HFFc6 (cell line): Measurements from ENCODE around the gene BBS10. TPM values are rescaled to one million over a fixed set of nuclear protein-coding genes. Genes with fewer than 3 reads are reported as not detected.
"Not testable (repeated sequence)": the region's sequence is repeated elsewhere in the genome, so short reads cannot be mapped to it uniquely, and the experiment has no call there.

Experiments used
- DNase-seq: peaks from one replicate; pipeline ENCODE4 v3.0.0-alpha.2; 2018
- H3K27ac Mint-ChIP-seq: 2 replicates; pipeline ENCODE4 v1.8.0; 2020; ENCODE audit warnings: mild to moderate bottlenecking, mixed read lengths
- H3K27me3 Mint-ChIP-seq: 2 replicates; pipeline ENCODE4 v1.8.0; 2021; ENCODE audit warnings: mild to moderate bottlenecking, moderate library complexity, mixed read lengths; ENCODE audit not compliant: insufficient read depth
- H3K36me3 Mint-ChIP-seq: 2 replicates; pipeline ENCODE4 v1.8.0; 2021; ENCODE audit warnings: low read depth, mixed read lengths
- H3K4me1 Mint-ChIP-seq: 2 replicates; pipeline ENCODE4 v1.8.0; 2020; ENCODE audit warnings: low read depth, mixed read lengths
- H3K4me3 Mint-ChIP-seq: 2 replicates; pipeline ENCODE4 v1.8.0; 2020; ENCODE audit warnings: mild to moderate bottlenecking, moderate library complexity, mixed read lengths
- H3K9me3 Mint-ChIP-seq: 2 replicates; pipeline ENCODE4 v1.8.0; 2020; ENCODE audit warnings: mild to moderate bottlenecking, mixed read lengths
- total RNA-seq, 6 experiments: library from RNA; stranded (reverse); fragmentation: NEBNext Ultra II Directional; extraction: Animal tissue kit (Norgen Biotek cat#: 25700); gene quantifications; 2 replicates in 1 of 6; 3 replicates in 5 of 6; pipeline ENCODE4 v1.2.3, GENCODE V29; 2021
- TF ChIP-seq, protein P1 (sequence below): fragments of 200-600 bp; sonication (generic); IDR thresholded peaks from 2 replicates; pipeline ENCODE4 v1.5.0; 2021; ENCODE audit warnings: antibody characterized with exemption, mild to moderate bottlenecking

BBS10 gene
- total RNA-seq, 6 experiments from 2014 or later: 10.0 to 11.8 (median 10.8) TPM

DNA sequence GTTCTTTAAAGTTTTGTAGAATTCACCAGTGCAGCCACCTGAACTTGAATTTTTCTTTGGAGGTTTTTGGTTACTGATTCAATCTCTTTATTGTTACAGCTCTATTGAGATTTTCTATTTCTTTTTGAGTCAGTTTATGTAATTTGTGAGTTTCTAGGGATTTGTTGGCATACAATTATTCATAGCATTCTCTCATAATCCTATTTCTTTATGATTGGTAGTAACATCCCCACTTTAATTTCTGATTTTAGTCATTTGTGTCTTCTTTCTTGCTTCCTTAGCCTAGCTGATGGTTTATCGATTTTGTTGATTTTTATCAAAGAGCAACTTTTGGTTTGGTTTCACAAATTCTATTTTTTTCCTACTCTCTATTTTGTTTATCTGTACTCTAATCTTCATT, 17.9 kb upstream of the BBS10 start:
- peaks cover 9% of the 10 kb centered on the region for H3K9me3 Mint-ChIP-seq
- TF ChIP-seq, protein P1, sequence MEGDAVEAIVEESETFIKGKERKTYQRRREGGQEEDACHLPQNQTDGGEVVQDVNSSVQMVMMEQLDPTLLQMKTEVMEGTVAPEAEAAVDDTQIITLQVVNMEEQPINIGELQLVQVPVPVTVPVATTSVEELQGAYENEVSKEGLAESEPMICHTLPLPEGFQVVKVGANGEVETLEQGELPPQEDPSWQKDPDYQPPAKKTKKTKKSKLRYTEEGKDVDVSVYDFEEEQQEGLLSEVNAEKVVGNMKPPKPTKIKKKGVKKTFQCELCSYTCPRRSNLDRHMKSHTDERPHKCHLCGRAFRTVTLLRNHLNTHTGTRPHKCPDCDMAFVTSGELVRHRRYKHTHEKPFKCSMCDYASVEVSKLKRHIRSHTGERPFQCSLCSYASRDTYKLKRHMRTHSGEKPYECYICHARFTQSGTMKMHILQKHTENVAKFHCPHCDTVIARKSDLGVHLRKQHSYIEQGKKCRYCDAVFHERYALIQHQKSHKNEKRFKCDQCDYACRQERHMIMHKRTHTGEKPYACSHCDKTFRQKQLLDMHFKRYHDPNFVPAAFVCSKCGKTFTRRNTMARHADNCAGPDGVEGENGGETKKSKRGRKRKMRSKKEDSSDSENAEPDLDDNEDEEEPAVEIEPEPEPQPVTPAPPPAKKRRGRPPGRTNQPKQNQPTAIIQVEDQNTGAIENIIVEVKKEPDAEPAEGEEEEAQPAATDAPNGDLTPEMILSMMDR: no peak
- no peaks in the 10 kb centered on the region for H3K4me1 Mint-ChIP-seq
- H3K4me3 Mint-ChIP-seq: no peak overlapping the region
- H3K36me3 Mint-ChIP-seq: peaks cover 66% of the 10 kb centered on the region
- H3K27ac Mint-ChIP-seq: no peak overlapping the region
- DNase-seq: no peak
- H3K27me3 Mint-ChIP-seq: no peaks in the 10 kb centered on the region

DNA sequence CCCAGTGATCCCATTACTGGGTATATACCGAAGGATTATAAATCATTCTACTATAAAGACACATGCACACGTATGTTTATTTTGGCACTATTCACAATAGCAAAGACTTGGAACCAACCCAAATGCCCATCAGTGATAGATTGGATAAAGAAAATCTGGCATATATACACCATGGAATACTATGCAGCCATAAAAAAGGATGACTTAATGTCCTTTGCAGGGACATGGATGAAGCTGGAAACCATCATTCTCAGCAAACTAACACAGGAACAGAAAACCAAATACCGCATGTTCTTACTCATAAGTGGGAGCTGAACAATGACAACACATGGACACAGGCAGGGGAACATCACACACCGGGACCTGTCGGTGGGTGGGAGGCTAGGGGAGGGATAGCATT, 15.9 kb upstream of the BBS10 start:
- not testable (repeated sequence) for H3K27me3 Mint-ChIP-seq, H3K4me3 Mint-ChIP-seq, H3K27ac Mint-ChIP-seq, DNase-seq, H3K4me1 Mint-ChIP-seq, H3K9me3 Mint-ChIP-seq
- H3K36me3 Mint-ChIP-seq: peaks cover 59% of the 10 kb centered on the region

DNA sequence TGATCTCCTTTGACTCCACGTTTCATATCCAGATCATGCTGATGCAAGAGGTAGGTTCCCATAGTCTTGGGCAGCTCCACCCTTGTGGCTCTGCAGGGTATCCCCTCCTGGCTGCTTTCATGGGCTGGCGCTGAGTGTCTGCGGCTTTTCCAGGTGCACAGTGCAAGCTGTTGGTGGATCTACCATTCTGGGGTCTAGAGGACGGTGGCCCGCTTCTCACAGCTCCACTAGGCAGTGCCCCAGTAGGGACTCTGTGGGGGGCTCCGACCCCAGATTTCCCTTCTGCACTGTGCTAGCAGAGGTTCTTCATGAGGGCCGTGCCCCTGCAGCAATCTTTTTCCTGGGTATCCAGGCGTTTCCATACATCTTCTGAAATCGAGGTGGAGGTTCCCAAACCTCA, 12.1 kb upstream of the BBS10 start:
- no peak for DNase-seq
- Mint-ChIP-seq H3K27me3 (no peaks in the 10 kb centered on the region), H3K27ac (no peak overlapping the region), H3K9me3 (peaks cover 9% of the 10 kb centered on the region), H3K36me3 (peaks cover 28% of the 10 kb centered on the region), H3K4me3 (no peak overlapping the region), H3K4me1 (no peaks in the 10 kb centered on the region)
- TF ChIP-seq, protein P1: no peak

DNA sequence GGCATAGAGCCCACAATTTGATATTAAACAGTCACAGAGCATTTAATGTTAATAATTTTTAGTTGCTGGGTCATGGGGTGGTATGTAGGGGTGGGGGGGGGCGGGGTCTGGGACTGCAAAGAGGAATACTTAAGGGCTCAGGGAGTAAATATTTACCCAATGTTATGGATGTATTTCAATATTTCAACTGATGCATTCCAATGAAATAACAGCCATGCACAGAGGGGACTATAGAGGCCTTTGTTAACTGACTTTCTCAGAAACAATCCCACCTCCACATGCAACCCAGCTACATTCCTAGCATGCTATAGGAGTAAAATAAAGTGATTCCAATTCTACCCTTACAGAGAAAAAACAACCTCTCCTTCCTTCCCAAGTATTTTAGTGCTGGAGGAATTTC, 7.9 kb upstream of the BBS10 start:
- TF ChIP-seq, protein P1: no peak
- DNase-seq: no peak
- Mint-ChIP-seq H3K4me3 (no peak overlapping the region), H3K9me3 (no peaks in the 10 kb centered on the region), H3K27me3 (no peaks in the 10 kb centered on the region), H3K36me3 (peaks cover 5% of the 10 kb centered on the region; the same call in 1 of the 2 replicates), H3K4me1 (no peaks in the 10 kb centered on the region), H3K27ac (no peak overlapping the region)

DNA sequence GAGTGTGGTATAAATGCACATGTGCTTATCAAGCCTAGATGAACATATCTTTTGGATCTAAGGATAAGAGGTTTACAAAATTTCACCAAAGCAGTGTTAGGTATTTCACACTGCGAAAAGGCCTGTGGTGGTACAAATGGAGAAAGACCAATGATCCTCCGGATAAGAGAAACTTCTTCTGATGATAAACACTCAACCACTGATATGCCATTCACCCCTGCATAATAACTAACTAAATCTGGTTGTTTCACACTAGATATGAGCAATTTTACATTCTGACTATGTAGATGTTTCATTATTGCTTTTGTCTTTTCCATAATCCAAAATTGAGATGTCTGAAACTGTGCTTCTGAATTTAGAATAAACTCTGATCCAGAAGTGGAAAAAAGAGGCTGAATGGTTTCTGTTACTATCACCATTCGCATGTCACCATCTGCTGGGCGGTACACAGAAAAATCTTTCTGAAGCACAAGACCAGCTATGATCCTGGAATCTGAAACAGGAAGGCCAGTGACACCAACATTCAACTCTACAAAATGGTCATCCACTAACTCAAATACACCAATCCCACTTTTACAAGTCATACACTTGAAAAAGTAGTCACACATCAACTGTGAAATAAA, 1.3 kb downstream of the BBS10 start:
- Mint-ChIP-seq H3K4me1 (peaks cover 57% of the 10 kb centered on the region), H3K4me3 (peak overlapping the region; percentile 95), H3K36me3 (no peaks in the 10 kb centered on the region), H3K27me3 (peaks cover 3% of the 10 kb centered on the region; the same call in 1 of the 2 replicates), H3K27ac (peak overlapping the region; percentile 92), H3K9me3 (no peaks in the 10 kb centered on the region)
- DNase-seq: peak; percentile 75
- TF ChIP-seq, protein P1: peak; percentile 75

DNA sequence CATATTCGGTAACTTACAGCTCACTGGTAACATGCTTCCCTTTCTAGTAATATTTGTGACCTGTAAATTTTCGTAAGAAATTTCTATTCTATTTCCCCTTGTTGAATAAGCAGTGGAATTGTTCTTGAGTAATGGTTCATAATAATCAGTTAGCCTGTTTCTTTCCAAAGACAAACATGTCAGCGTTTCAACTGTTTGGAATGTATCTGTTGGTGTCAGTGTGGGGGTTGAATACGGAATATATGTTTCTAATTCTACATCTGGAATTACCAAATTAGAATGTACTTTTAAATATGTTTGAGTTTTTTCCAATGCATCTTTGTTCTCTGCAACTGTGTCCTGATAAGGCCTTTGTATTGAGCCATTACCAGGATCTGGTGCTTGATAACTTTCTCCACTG, 2.0 kb downstream of the BBS10 start:
- peak overlapping the region; percentile 95 for H3K4me3 Mint-ChIP-seq
- H3K4me1 Mint-ChIP-seq: peaks cover 64% of the 10 kb centered on the region
- H3K27me3 Mint-ChIP-seq: peaks cover 3% of the 10 kb centered on the region; the same call in 1 of the 2 replicates
- no peaks in the 10 kb centered on the region for H3K36me3 Mint-ChIP-seq
- DNase-seq: no peak
- H3K9me3 Mint-ChIP-seq: no peaks in the 10 kb centered on the region
- H3K27ac Mint-ChIP-seq: peak overlapping the region; percentile 92
- TF ChIP-seq, protein P1: no peak
